Chondrocyte (in vitro differentiated cells): ENCODE results near the gene TMEM240. TPM values are rescaled to one million over a fixed set of nuclear protein-coding genes. Genes with fewer than 3 reads are reported as not detected.

Source experiments
- DNase-seq: peaks from one replicate; pipeline ENCODE4 v3.0.0; 2021; ENCODE audit warnings: mixed read lengths, low spot score
- H3K27ac Mint-ChIP-seq: one replicate; pipeline ENCODE4 v1.8.0; 2021; ENCODE audit warnings: mild to moderate bottlenecking, moderate library complexity, mixed read lengths; ENCODE audit not compliant: unreplicated experiment
- H3K27me3 Mint-ChIP-seq: 2 replicates; pipeline ENCODE4 v1.8.0; 2021; ENCODE audit warnings: low read depth, mixed read lengths
- H3K36me3 Mint-ChIP-seq: 2 replicates; pipeline ENCODE4 v1.8.0; 2021; ENCODE audit warnings: low read depth, mixed read lengths
- H3K4me1 Mint-ChIP-seq: 2 replicates; pipeline ENCODE4 v1.8.0; 2021; ENCODE audit warnings: low read depth, mild to moderate bottlenecking, mixed read lengths
- H3K4me3 Mint-ChIP-seq: one replicate; pipeline ENCODE4 v1.8.0; 2021; ENCODE audit warnings: mild to moderate bottlenecking, moderate library complexity, mixed read lengths; ENCODE audit not compliant: unreplicated experiment
- H3K9me3 Mint-ChIP-seq: 2 replicates; pipeline ENCODE4 v1.8.0; 2021; ENCODE audit warnings: low read depth, mixed read lengths
- long read RNA-seq: library from polyadenylated mRNA; stranded (forward); transcript quantifications from one replicate; pipeline ENCODE4 v2.0.0, GENCODE V29; 2021
- total RNA-seq: library from RNA; stranded (reverse); gene quantifications from 3 replicates; pipeline ENCODE4 v1.2.1, GENCODE V29; 2021
- TF ChIP-seq, protein P1 (sequence below): fragments of 200-600 bp; sonication (generic); IDR thresholded peaks from 2 replicates; pipeline ENCODE4 v1.5.0; 2021; ENCODE audit warnings: antibody characterized with exemption, mild to moderate bottlenecking, moderate library complexity

The TMEM240 gene
- 3.6 to 6.1 TPM (median 5.8 TPM) in 3 replicates for total RNA-seq
- long read RNA-seq, partial matches to known transcripts, result 0 of 2 reads
- long read RNA-seq, other reads (novel, unspliced or antisense), result 2 of 2 reads

GRCh38 chr1:1540090-1540817 lies at the start of gene TMEM240:
TMEM240 (minus strand) TSS chr1:1540624; CDS start chr1:1540346, 278 bp downstream.
- Mint-ChIP-seq H3K9me3 (no peaks in the 10 kb centered on the region), H3K36me3 (peaks cover 5% of the 10 kb centered on the region), H3K4me1 (peaks cover 7% of the 10 kb centered on the region), H3K27ac (no peak within 1 kb of the TSS), H3K27me3 (no peaks in the 10 kb centered on the region), H3K4me3 (peak within 1 kb of the TSS; percentile 72)
- TF ChIP-seq, protein P1, sequence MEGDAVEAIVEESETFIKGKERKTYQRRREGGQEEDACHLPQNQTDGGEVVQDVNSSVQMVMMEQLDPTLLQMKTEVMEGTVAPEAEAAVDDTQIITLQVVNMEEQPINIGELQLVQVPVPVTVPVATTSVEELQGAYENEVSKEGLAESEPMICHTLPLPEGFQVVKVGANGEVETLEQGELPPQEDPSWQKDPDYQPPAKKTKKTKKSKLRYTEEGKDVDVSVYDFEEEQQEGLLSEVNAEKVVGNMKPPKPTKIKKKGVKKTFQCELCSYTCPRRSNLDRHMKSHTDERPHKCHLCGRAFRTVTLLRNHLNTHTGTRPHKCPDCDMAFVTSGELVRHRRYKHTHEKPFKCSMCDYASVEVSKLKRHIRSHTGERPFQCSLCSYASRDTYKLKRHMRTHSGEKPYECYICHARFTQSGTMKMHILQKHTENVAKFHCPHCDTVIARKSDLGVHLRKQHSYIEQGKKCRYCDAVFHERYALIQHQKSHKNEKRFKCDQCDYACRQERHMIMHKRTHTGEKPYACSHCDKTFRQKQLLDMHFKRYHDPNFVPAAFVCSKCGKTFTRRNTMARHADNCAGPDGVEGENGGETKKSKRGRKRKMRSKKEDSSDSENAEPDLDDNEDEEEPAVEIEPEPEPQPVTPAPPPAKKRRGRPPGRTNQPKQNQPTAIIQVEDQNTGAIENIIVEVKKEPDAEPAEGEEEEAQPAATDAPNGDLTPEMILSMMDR, result no peak
- DNase-seq, result no peak

DNA sequence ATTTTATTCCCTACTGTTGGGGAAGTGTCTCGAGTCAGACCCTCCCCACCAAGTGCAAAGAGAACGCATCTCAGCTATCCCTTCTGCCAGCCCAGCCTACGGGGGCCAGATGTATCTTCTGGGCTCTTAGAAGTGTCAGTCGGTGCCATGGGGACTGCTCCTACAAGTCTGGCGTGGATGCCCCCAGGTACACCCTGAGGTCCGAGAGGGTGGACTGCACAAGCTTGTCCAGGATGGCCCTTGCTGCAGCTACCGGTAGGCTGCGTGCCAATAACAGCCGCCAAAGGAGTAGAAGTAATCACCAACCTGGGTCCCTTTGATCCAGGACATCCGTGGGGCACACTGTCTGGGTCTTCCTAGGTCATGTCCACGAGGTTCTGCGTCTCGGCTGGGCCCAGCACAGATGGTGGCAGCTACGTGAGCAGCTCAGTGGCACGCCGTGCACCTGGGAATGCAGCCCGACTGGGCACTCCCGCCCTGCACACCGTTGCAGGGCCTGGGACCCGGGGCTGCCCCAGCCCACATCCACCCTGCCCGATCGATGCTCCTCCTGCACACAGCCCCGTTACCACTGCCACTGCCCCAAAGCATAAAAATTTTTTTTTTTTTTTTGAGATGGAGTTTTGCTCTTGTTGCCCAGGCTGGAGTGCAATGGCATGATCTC lies 43.1 kb upstream of the TMEM240 start:
- Mint-ChIP-seq H3K4me1 (peaks cover 4% of the 10 kb centered on the region), H3K9me3 (no peaks in the 10 kb centered on the region), H3K36me3 (no peaks in the 10 kb centered on the region), H3K4me3 (no peak overlapping the region), H3K27ac (no peak overlapping the region), H3K27me3 (peaks cover 20% of the 10 kb centered on the region)
- no peak for DNase-seq
- TF ChIP-seq, protein P1, result no peak

DNA sequence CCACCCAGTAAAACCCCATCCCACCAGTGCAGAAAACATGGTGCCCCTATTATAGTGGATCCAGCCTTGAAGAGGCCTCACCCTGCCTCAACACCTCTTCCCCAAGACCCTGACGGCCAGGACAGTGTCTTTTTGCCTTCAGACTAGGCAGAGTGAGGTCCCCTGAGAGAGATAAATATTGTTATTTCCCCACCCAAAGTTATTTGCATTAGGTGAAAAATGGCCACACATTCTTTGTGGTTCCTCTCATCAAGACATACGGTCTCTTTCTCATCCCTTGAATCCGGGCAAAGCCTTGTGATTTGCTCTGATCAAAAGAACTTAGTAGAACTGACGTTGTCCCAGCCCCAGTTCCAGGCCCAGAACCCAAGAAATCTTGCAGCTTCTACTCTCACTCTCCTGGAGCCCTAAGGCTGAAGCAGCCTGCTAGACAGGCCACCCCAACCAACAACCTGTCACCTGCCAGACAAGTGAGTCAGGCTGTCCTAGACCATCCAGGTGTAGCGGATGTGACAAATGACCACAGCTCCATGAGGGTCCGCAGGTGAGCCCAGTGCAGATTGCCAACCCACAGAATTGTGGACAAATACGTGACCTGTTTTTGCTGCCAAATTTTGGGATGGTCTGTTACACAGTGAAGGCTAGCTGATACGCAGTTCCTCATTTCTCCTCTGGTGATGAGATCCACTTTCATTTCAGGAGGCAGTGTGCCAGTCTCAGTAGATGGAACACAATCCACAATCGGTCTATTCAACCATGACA lies 42.3 kb upstream of the TMEM240 start:
- peaks cover 20% of the 10 kb centered on the region for H3K27me3 Mint-ChIP-seq
- no peak overlapping the region for H3K27ac Mint-ChIP-seq
- peaks cover 4% of the 10 kb centered on the region for H3K4me1 Mint-ChIP-seq

DNA sequence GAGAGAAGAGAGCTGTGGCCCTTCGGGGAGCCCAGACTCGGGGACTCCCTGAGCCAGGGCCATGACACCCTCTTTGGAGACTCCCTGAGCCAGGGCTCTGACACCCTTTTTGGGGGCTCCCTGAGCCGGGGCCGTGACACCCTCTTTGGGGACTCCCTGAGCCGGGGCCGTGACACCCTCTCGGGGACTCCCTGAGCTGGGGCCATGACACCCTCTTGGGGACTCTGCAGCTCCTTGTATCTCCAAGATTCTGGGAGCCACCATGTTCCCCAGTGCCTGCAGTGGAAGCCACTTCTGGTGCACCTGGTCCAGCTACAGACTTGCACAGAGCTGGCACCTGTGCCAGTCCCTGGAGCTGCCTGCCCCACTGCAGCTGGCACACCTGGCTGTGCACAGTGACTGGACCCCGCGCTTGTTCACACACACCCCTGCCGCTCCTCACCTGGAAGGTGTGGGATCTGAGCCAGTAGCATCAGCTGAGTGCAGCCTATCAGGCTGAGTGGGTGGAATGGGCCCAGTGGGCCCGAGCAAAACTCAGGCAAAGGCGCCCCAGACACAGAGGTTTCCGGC lies 38.0 kb upstream of the TMEM240 start:
- no peak for DNase-seq
- Mint-ChIP-seq H3K27me3 (peaks cover 15% of the 10 kb centered on the region), H3K9me3 (no peaks in the 10 kb centered on the region), H3K27ac (no peak overlapping the region), H3K4me1 (peaks cover 13% of the 10 kb centered on the region), H3K36me3 (no peaks in the 10 kb centered on the region), H3K4me3 (no peak overlapping the region)
- TF ChIP-seq, protein P1, result no peak

More for the DNA sequence above, 42.3 kb upstream of the TMEM240 start:
- H3K4me3 Mint-ChIP-seq, result no peak overlapping the region
- DNase-seq, result no peak
- TF ChIP-seq, protein P1, result no peak
- no peaks in the 10 kb centered on the region for H3K9me3 Mint-ChIP-seq
- no peaks in the 10 kb centered on the region for H3K36me3 Mint-ChIP-seq
